ENCODE results near the gene CD79A.

Gene CD79A

GRCh38 chr19:41897181-41897580 is 20.1 kb downstream of the CD79A start:
- TF ChIP-seq FOXP2 (optimal IDR thresholded peaks at IDR 0.05; ENCODE audit: borderline replicate concordance, extremely low read depth, extremely low read length, insufficient read depth) (no peak), TAF1 (IDR thresholded peaks at IDR 0.05; ENCODE audit: borderline replicate concordance, insufficient read depth, low read length) (no peak), SIN3A (IDR thresholded peaks at IDR 0.05; ENCODE audit: borderline replicate concordance, insufficient read depth, low read length) (no peak), REST (IDR thresholded peaks at IDR 0.05; ENCODE audit: insufficient read depth in 1 of 2, low read depth in 2 of 2, low read length in 2 of 2) (no peak), POLR2AphosphoS5 (IDR thresholded peaks at IDR 0.05; ENCODE audit: low read depth, low read length) (no peak)

- no peak for TF ChIP-seq POLR2AphosphoS5 (IDR thresholded peaks at IDR 0.05; ENCODE audit: low read depth, low read length)
- no peak for TF ChIP-seq FOXP2 (optimal IDR thresholded peaks at IDR 0.05; ENCODE audit: borderline replicate concordance, extremely low read depth, extremely low read length, insufficient read depth)
- TF ChIP-seq TAF1 (IDR thresholded peaks at IDR 0.05; ENCODE audit: borderline replicate concordance, insufficient read depth, low read length) = no peak
- no peak for TF ChIP-seq SIN3A (IDR thresholded peaks at IDR 0.05; ENCODE audit: borderline replicate concordance, insufficient read depth, low read length)
- no peak for TF ChIP-seq REST (IDR thresholded peaks at IDR 0.05; ENCODE audit: insufficient read depth in 1 of 2, low read depth in 2 of 2, low read length in 2 of 2)
These were observed 20.7 kb downstream of the CD79A start for GRCh38 chr19:41897820-41898219.

GRCh38 chr19:41898235-41898634 is 21.2 kb downstream of the CD79A start:
- TF ChIP-seq FOXP2 (optimal IDR thresholded peaks at IDR 0.05; ENCODE audit: borderline replicate concordance, extremely low read depth, extremely low read length, insufficient read depth) (no peak), POLR2AphosphoS5 (IDR thresholded peaks at IDR 0.05; ENCODE audit: low read depth, low read length) (no peak), REST (IDR thresholded peaks at IDR 0.05; ENCODE audit: insufficient read depth in 1 of 2, low read depth in 2 of 2, low read length in 2 of 2) (no peak), TAF1 (IDR thresholded peaks at IDR 0.05; ENCODE audit: borderline replicate concordance, insufficient read depth, low read length) (no peak), SIN3A (IDR thresholded peaks at IDR 0.05; ENCODE audit: borderline replicate concordance, insufficient read depth, low read length) (no peak)

- TF ChIP-seq TAF1 (IDR thresholded peaks at IDR 0.05; ENCODE audit: borderline replicate concordance, insufficient read depth, low read length) = no peak
- TF ChIP-seq SIN3A (IDR thresholded peaks at IDR 0.05; ENCODE audit: borderline replicate concordance, insufficient read depth, low read length) = no peak
- TF ChIP-seq FOXP2 (optimal IDR thresholded peaks at IDR 0.05; ENCODE audit: borderline replicate concordance, extremely low read depth, extremely low read length, insufficient read depth) = no peak
- no peak for TF ChIP-seq REST (IDR thresholded peaks at IDR 0.05; ENCODE audit: insufficient read depth in 1 of 2, low read depth in 2 of 2, low read length in 2 of 2)
- no peak for TF ChIP-seq POLR2AphosphoS5 (IDR thresholded peaks at IDR 0.05; ENCODE audit: low read depth, low read length)
These were observed 24.8 kb downstream of the CD79A start for GRCh38 chr19:41901707-41902360.

Data from PFSK-1 (cell line).